IMR-90 (cell line): ENCODE measurements around the gene AIF1. TPM values are rescaled to one million over a fixed set of nuclear protein-coding genes. Genes with fewer than 3 reads are reported as not detected.

Experiments
- ATAC-seq: fragments of 200-7000 bp; cut with Tn5 transposase; 2 replicates; pipeline ENCODE4 v1.9.1; 2020; ENCODE audit warnings: low read depth, mild to moderate bottlenecking, moderate library complexity
- BruUV-seq: library from RNA; stranded (reverse); fragments of 400-500 nt; replicated peaks from 2 replicates; lab custom pipeline; 2021; lab: Mats Ljungman, UMichigan
- CTCF ChIA-PET: fragments of 300-600 bp; formaldehyde crosslinking; extraction: SDS; loops from one replicate; lab custom pipeline; 2021; ENCODE audit warnings: antibody characterized with exemption; lab: Yijun Ruan, JAX
- POLR2A ChIA-PET: fragments of 300-600 bp; sonication (Branson Sonifier 250); formaldehyde crosslinking; loops from one replicate; lab custom pipeline; 2022; ENCODE audit warnings: antibody characterized with exemption; ENCODE audit not compliant: unreplicated experiment; lab: Charles Lee
- DNase-seq: peaks from one replicate; pipeline ENCODE4 v3.0.0; 2013
- H2AFZ ChIP-seq: replicated peaks from 2 replicates; pipeline ENCODE3; 2013; ENCODE audit warnings: low read length, mild to moderate bottlenecking; ENCODE audit not compliant: poor library complexity
- H2AK5ac ChIP-seq: 2 replicates; pipeline ENCODE4 v1.6.1; 2013; ENCODE audit warnings: low read depth, low read length, inconsistent platforms
- H2AK9ac ChIP-seq: replicated peaks from 2 replicates; pipeline ENCODE3; 2013; ENCODE audit warnings: mild to moderate bottlenecking, low read depth, low read length, moderate library complexity; ENCODE audit not compliant: poor library complexity
- H2BK120ac ChIP-seq: 2 replicates; pipeline ENCODE4 v1.6.1; 2013; ENCODE audit warnings: low read depth, low read length, inconsistent platforms
- H2BK15ac ChIP-seq: 3 replicates; pipeline ENCODE4 v1.6.1; 2013; ENCODE audit warnings: low read depth, low read length, inconsistent platforms
- H2BK20ac ChIP-seq: 2 replicates; pipeline ENCODE4 v1.6.1; 2013; ENCODE audit warnings: low read depth, mild to moderate bottlenecking, inconsistent platforms, low read length, moderate library complexity
- H2BK5ac ChIP-seq: 2 replicates; pipeline ENCODE4 v1.6.1; 2013; ENCODE audit warnings: mild to moderate bottlenecking, low read depth, low read length, inconsistent platforms; ENCODE audit not compliant: poor library complexity, severe bottlenecking
- H3K14ac ChIP-seq: replicated peaks from 2 replicates; pipeline ENCODE4 v1.6.1; 2013; ENCODE audit warnings: low read depth, low read length, inconsistent platforms
- H3K18ac ChIP-seq: 2 replicates; pipeline ENCODE4 v1.6.1; 2013; ENCODE audit warnings: low read depth, low read length, control low read depth
- H3K23ac ChIP-seq: 2 replicates; pipeline ENCODE4 v1.6.1; 2013; ENCODE audit warnings: low read depth, low read length, inconsistent platforms
- H3K27ac ChIP-seq: 2 replicates; pipeline ENCODE4 v1.5.1; 2013; ENCODE audit warnings: mild to moderate bottlenecking, control low read depth, low read length; ENCODE audit not compliant: insufficient read depth
- H3K27me3 ChIP-seq: 2 replicates; pipeline ENCODE4 v1.6.1; 2013; ENCODE audit warnings: low read length; ENCODE audit not compliant: control insufficient read depth, insufficient read depth
- H3K36me3 ChIP-seq: 2 replicates; pipeline ENCODE4 v1.6.1; 2013; ENCODE audit warnings: low read length, mixed read lengths; ENCODE audit not compliant: control insufficient read depth, insufficient read depth
- H3K4ac ChIP-seq: 2 replicates; pipeline ENCODE4 v1.6.1; 2013; ENCODE audit warnings: low read depth, low read length, inconsistent platforms
- H3K4me1 ChIP-seq: 2 replicates; pipeline ENCODE4 v1.6.1; 2013; ENCODE audit warnings: low read length, mixed read lengths; ENCODE audit not compliant: control insufficient read depth, insufficient read depth
- H3K4me2 ChIP-seq: 2 replicates; pipeline ENCODE4 v1.6.1; 2013; ENCODE audit warnings: low read depth, mild to moderate bottlenecking, control low read depth, low read length, moderate library complexity
- H3K4me3 ChIP-seq: 2 replicates; pipeline ENCODE4 v1.5.1; 2013; ENCODE audit warnings: low read depth, mild to moderate bottlenecking, control low read depth, low read length, moderate library complexity; ENCODE audit not compliant: insufficient read depth
- H3K56ac ChIP-seq: 2 replicates; pipeline ENCODE4 v1.6.1; 2013; ENCODE audit warnings: low read length, inconsistent platforms; ENCODE audit not compliant: insufficient read depth; ENCODE audit errors: extremely low read depth
- H3K79me1 ChIP-seq, 2 experiments: 2 replicates each; pipeline ENCODE4 v1.6.1; 2013; ENCODE audit warnings: low read length in 2 of 2, inconsistent platforms in 1 of 2, low read depth in 1 of 2
- H3K9ac ChIP-seq: 2 replicates; pipeline ENCODE4 v1.6.1; 2013; ENCODE audit warnings: low read depth, low read length, control low read depth
- H3K9me1 ChIP-seq: 2 replicates; pipeline ENCODE4 v1.6.1; 2013; ENCODE audit warnings: low read length, inconsistent platforms; ENCODE audit not compliant: insufficient read depth
- H3K9me3 ChIP-seq: 2 replicates; pipeline ENCODE4 v1.6.1; 2013; ENCODE audit warnings: low read length; ENCODE audit not compliant: control insufficient read depth, insufficient read depth
- H4K20me1 ChIP-seq: 2 replicates; pipeline ENCODE4 v1.6.1; 2013; ENCODE audit warnings: low read length, inconsistent platforms; ENCODE audit not compliant: insufficient read depth
- H4K5ac ChIP-seq: 2 replicates; pipeline ENCODE4 v1.6.1; 2013; ENCODE audit warnings: mild to moderate bottlenecking, low read depth, low read length, control low read depth
- H4K8ac ChIP-seq, 2 experiments: 2 replicates each; pipeline ENCODE4 v1.6.1; 2013; ENCODE audit warnings: low read depth in 2 of 2, low read length in 2 of 2, control low read depth in 1 of 2, inconsistent platforms in 1 of 2
- H4K91ac ChIP-seq: 2 replicates; pipeline ENCODE4 v1.6.1; 2013; ENCODE audit warnings: low read depth, low read length, inconsistent platforms; ENCODE audit not compliant: insufficient read depth
- CEBPB ChIP-seq: IDR thresholded peaks from 2 replicates; pipeline ENCODE4 v1.6.1; 2012; ENCODE audit warnings: low read depth, low read length, improper control_type of control experiment
- MAZ ChIP-seq: IDR thresholded peaks from 2 replicates; pipeline ENCODE4 v1.6.1; 2012; ENCODE audit warnings: low read depth, mild to moderate bottlenecking, low read length, improper control_type of control experiment, moderate library complexity, borderline replicate concordance
- MXI1 ChIP-seq: IDR thresholded peaks from 2 replicates; pipeline ENCODE4 v1.6.1; 2012; ENCODE audit warnings: low read depth, mild to moderate bottlenecking, low read length, moderate library complexity, borderline replicate concordance
- RAD21 ChIP-seq: IDR thresholded peaks from 2 replicates; pipeline ENCODE4 v1.6.1; 2012; ENCODE audit warnings: low read length, improper control_type of control experiment
- RFX5 ChIP-seq: IDR thresholded peaks from 2 replicates; pipeline ENCODE4 v1.8.0; 2012; ENCODE audit warnings: low read depth, mild to moderate bottlenecking, low read length, moderate library complexity
- SMC3 ChIP-seq: fragments of 150-350 bp; IDR thresholded peaks from 2 replicates; pipeline ENCODE4 v1.6.1; 2016; ENCODE audit warnings: low read depth, mild to moderate bottlenecking, antibody characterized with exemption, low read length, moderate library complexity
- USF2 ChIP-seq: fragments of 150-350 bp; IDR thresholded peaks from 2 replicates; pipeline ENCODE4 v1.6.1; 2017; ENCODE audit warnings: mild to moderate bottlenecking, antibody characterized with exemption, low read length, low read depth
- whole genome bisulfite sequencing, 2 experiments: methylation state at CpG; one replicate each; pipeline versions ENCODE4 v1.1.5 to v1.1.7; 2013; ENCODE audit warnings: missing lambda C conversion rate in 2 of 2; ENCODE audit not compliant: insufficient read length in 1 of 2; ENCODE audit errors: extremely low coverage in 2 of 2; 5-methylcytosine and 5-hydroxymethylcytosine counted together
- dilution Hi-C: fragments of 300-500 bp; cut with HindIII; formaldehyde crosslinking; loops from one replicate; pipeline ENCODE4 v1.14.3; 2018; ENCODE audit warnings: low sequenced_read_pairs; ENCODE audit not compliant: unreplicated experiment
- in situ Hi-C: fragments of 300-500 bp; cut with MboI; formaldehyde crosslinking; loops from 3 replicates; pipeline ENCODE4 v1.14.3; 2019; ENCODE audit warnings: low sequenced_read_pairs, inconsistent platforms, mixed read lengths
- intact Hi-C: fragments of 100-400 bp; cut with micrococcal nuclease; formaldehyde crosslinking; loops from 2 replicates; pipeline ENCODE4 v1.10.0; 2022
- polyA plus RNA-seq, 3 experiments: library from polyadenylated mRNA; depleted of rRNA; stranded (reverse); fragments of >200 nt; gene quantifications; 2 replicates each; pipeline ENCODE4 v1.2.3, GENCODE V29; 2012; ENCODE audit warnings: low replicate concordance in 1 of 3
- total RNA-seq: library from RNA; depleted of rRNA; stranded (reverse); fragments of >200 nt; gene quantifications from 2 replicates; pipeline ENCODE4 v1.2.3, GENCODE V29; 2012

Gene AIF1
- total and polyA plus RNA-seq, 2 of the 4 experiments (the other 2 are of a cell fraction) = not detected

- H3K79me1 ChIP-seq = peaks cover 26 to 71% of the 10 kb centered on the region in 2 experiments
- no peak overlapping the region for H3K14ac ChIP-seq
- no peak overlapping the region for H2AK9ac ChIP-seq
- peaks cover 6% of the 10 kb centered on the region for H3K9me1 ChIP-seq
- no peaks in the 10 kb centered on the region for H3K27me3 ChIP-seq
- H2BK20ac ChIP-seq = no peak overlapping the region
- no peak overlapping the region for H3K9ac ChIP-seq
- ATAC-seq (no peak), DNase-seq (no peak)
- dilution Hi-C loops (no loop called here), in situ Hi-C loops (no loop called here), intact Hi-C loops (no loop called here)
- H2BK15ac ChIP-seq = no peak overlapping the region
- H3K9me3 ChIP-seq = no peaks in the 10 kb centered on the region
- peaks cover 87% of the 10 kb centered on the region for H3K36me3 ChIP-seq
- ChIA-PET POLR2A (interaction anchor here (0.6 kb wide), 1 partner anchor 182 kb away, joined by 3 read pairs; no protein-coding TSS in a partner anchor), CTCF (no interaction called here)
- no TSS peak for BruUV-seq
- no peak overlapping the region for H3K4ac ChIP-seq
- H4K91ac ChIP-seq = no peak overlapping the region
- no peak overlapping the region for H3K23ac ChIP-seq
- no peak overlapping the region for H2AFZ ChIP-seq
- no peak overlapping the region for H2BK5ac ChIP-seq
- no peak overlapping the region for H2AK5ac ChIP-seq
- H4K5ac ChIP-seq = no peak overlapping the region
- no peaks in the 10 kb centered on the region for H3K4me1 ChIP-seq
- H3K4me3 ChIP-seq = no peak overlapping the region
- TF ChIP-seq RAD21 (no peak), MXI1 (no peak), SMC3 (no peak), MAZ (no peak), RFX5 (no peak), USF2 (no peak), CEBPB (no peak)
- no peak overlapping the region for H3K4me2 ChIP-seq
- no peak overlapping the region for H3K18ac ChIP-seq
- H4K8ac ChIP-seq = no peak overlapping the region
- H4K20me1 ChIP-seq = peaks cover 45% of the 10 kb centered on the region
- H3K56ac ChIP-seq = no peak overlapping the region
- WGBS, 2 experiments = no CpG with 5 or more reads among the region's 10 CpGs
- no peak overlapping the region for H3K27ac ChIP-seq
- H2BK120ac ChIP-seq = no peak overlapping the region
Measured at GRCh38 chr6:31626952-31627351, 11.9 kb downstream of the AIF1 start.
